H9 (cell line): ENCODE measurements around the gene WARS2. TPM values are rescaled to one million over a fixed set of nuclear protein-coding genes. Genes with fewer than 3 reads are reported as not detected.

Source experiments
- DNase-seq: peaks from one replicate; pipeline ENCODE4 v3.0.0-alpha.2; 2017
- H2AFZ ChIP-seq: one replicate; pipeline ENCODE4 v1.6.1; 2013; ENCODE audit warnings: mild to moderate bottlenecking, low read length, control low read depth, moderate library complexity
- H2AK5ac ChIP-seq: 2 replicates; pipeline ENCODE4 v1.6.1; 2013; ENCODE audit warnings: low read length, control low read depth, mixed read lengths; ENCODE audit not compliant: insufficient read length
- H2BK120ac ChIP-seq: one replicate; pipeline ENCODE4 v1.6.1; 2013; ENCODE audit warnings: low read depth, mild to moderate bottlenecking, low read length, control low read depth, inconsistent platforms; ENCODE audit not compliant: poor library complexity, severe bottlenecking
- H2BK12ac ChIP-seq: 2 replicates; pipeline ENCODE4 v1.6.1; 2013; ENCODE audit warnings: low read length, control low read depth, mixed read lengths, low read depth; ENCODE audit not compliant: insufficient read length
- H2BK15ac ChIP-seq: 2 replicates; pipeline ENCODE4 v1.6.1; 2013; ENCODE audit warnings: low read depth, low read length, control low read depth
- H2BK20ac ChIP-seq: one replicate; pipeline ENCODE4 v1.6.1; 2013; ENCODE audit warnings: low read depth, mild to moderate bottlenecking, low read length, control low read depth, inconsistent platforms; ENCODE audit not compliant: poor library complexity, severe bottlenecking
- H2BK5ac ChIP-seq: 2 replicates; pipeline ENCODE4 v1.6.1; 2013; ENCODE audit warnings: low read length, control low read depth, mixed read lengths; ENCODE audit not compliant: insufficient read length
- H3K14ac ChIP-seq: 2 replicates; pipeline ENCODE4 v1.6.1; 2013; ENCODE audit warnings: low read length, control low read depth; ENCODE audit not compliant: insufficient read depth
- H3K18ac ChIP-seq: 2 replicates; pipeline ENCODE4 v1.6.1; 2013; ENCODE audit warnings: low read depth, mild to moderate bottlenecking, mixed read lengths, low read length, control low read depth; ENCODE audit not compliant: insufficient read length
- H3K23ac ChIP-seq: 2 replicates; pipeline ENCODE4 v1.6.1; 2013; ENCODE audit warnings: low read length, control low read depth, mixed read lengths, low read depth; ENCODE audit not compliant: insufficient read length
- H3K23me2 ChIP-seq: 2 replicates; pipeline ENCODE4 v1.6.1; 2013; ENCODE audit warnings: low read depth, mild to moderate bottlenecking, mixed read lengths, low read length, control low read depth; ENCODE audit not compliant: insufficient read length, poor library complexity, severe bottlenecking
- H3K27ac ChIP-seq: 2 replicates; pipeline ENCODE4 v1.5.1; 2013; ENCODE audit warnings: low read length, control low read depth, mixed read lengths, low read depth; ENCODE audit not compliant: insufficient read length
- H3K27me3 ChIP-seq: 2 replicates; pipeline ENCODE4 v1.6.1; 2013; ENCODE audit warnings: low read length, control low read depth, inconsistent platforms; ENCODE audit not compliant: insufficient read depth
- H3K4ac ChIP-seq: 2 replicates; pipeline ENCODE4 v1.6.1; 2013; ENCODE audit warnings: low read depth, mild to moderate bottlenecking, control low read depth, inconsistent platforms, low read length, moderate library complexity
- H3K4me1 ChIP-seq: 2 replicates; pipeline ENCODE4 v1.6.1; 2013; ENCODE audit warnings: low read length, control low read depth, inconsistent platforms; ENCODE audit not compliant: insufficient read depth
- H3K4me2 ChIP-seq: 2 replicates; pipeline ENCODE4 v1.6.1; 2013; ENCODE audit warnings: low read length, control low read depth, mixed read lengths; ENCODE audit not compliant: insufficient read length, insufficient read depth
- H3K56ac ChIP-seq: 2 replicates; pipeline ENCODE4 v1.6.1; 2013; ENCODE audit warnings: low read depth, mild to moderate bottlenecking, mixed read lengths, low read length, control low read depth; ENCODE audit not compliant: insufficient read length
- H3K79me1 ChIP-seq: 2 replicates; pipeline ENCODE4 v1.6.1; 2013; ENCODE audit warnings: low read depth, mild to moderate bottlenecking, moderate library complexity, low read length, control low read depth, inconsistent platforms; ENCODE audit not compliant: insufficient read depth, poor library complexity, severe bottlenecking
- H3K79me2 ChIP-seq: 2 replicates; pipeline ENCODE4 v1.6.1; 2013; ENCODE audit warnings: low read length, control low read depth, inconsistent platforms; ENCODE audit not compliant: insufficient read depth
- H3K9ac ChIP-seq: 2 replicates; pipeline ENCODE4 v1.6.1; 2013; ENCODE audit warnings: low read length, control low read depth, mixed read lengths; ENCODE audit not compliant: insufficient read length; ENCODE audit errors: extremely low read depth
- H3K9me3 ChIP-seq: one replicate; pipeline ENCODE4 v1.6.1; 2013; ENCODE audit warnings: low read depth, low read length, inconsistent platforms; ENCODE audit not compliant: control insufficient read depth
- H3T11ph ChIP-seq: one replicate; pipeline ENCODE4 v1.6.1; 2013; ENCODE audit warnings: mild to moderate bottlenecking, low read length, control low read depth, inconsistent platforms
- H4K20me1 ChIP-seq: one replicate; pipeline ENCODE4 v1.6.1; 2013; ENCODE audit not compliant: control insufficient read depth, insufficient read length, insufficient read depth
- H4K5ac ChIP-seq: 2 replicates; pipeline ENCODE4 v1.6.1; 2013; ENCODE audit warnings: low read depth, mild to moderate bottlenecking, mixed read lengths, low read length, control low read depth; ENCODE audit not compliant: insufficient read length
- H4K8ac ChIP-seq: replicated peaks from 2 replicates; pipeline ENCODE4 v1.6.1; 2013; ENCODE audit warnings: low read length, control low read depth, mixed read lengths, low read depth; ENCODE audit not compliant: insufficient read length
- H4K91ac ChIP-seq: 2 replicates; pipeline ENCODE4 v1.6.1; 2013; ENCODE audit warnings: low read depth, mild to moderate bottlenecking, moderate library complexity, mixed read lengths, low read length, control low read depth; ENCODE audit not compliant: insufficient read length
- H3K27ac Mint-ChIP-seq, 3 experiments: 2 replicates in 2 of 3; 3 replicates in 1 of 3; pipeline ENCODE4 v1.8.0; 2020 to 2021; ENCODE audit warnings: mixed read lengths in 3 of 3, mild to moderate bottlenecking in 1 of 3, moderate library complexity in 1 of 3
- H3K27me3 Mint-ChIP-seq: 2 replicates; pipeline ENCODE4 v1.8.0; 2021; ENCODE audit warnings: low read depth, mild to moderate bottlenecking, moderate library complexity, mixed read lengths
- H3K36me3 Mint-ChIP-seq, 3 experiments: 2 replicates in 2 of 3; 3 replicates in 1 of 3; pipeline ENCODE4 v1.8.0; 2020 to 2021; ENCODE audit warnings: low read depth in 3 of 3, mixed read lengths in 3 of 3; ENCODE audit not compliant: insufficient read depth in 1 of 3
- H3K4me1 Mint-ChIP-seq, 2 experiments: 2 replicates each; pipeline ENCODE4 v1.8.0; 2020; ENCODE audit warnings: mixed read lengths in 2 of 2
- H3K4me3 Mint-ChIP-seq, 2 experiments: 2 replicates in 1 of 2; 3 replicates in 1 of 2; pipeline ENCODE4 v1.8.0; 2020 to 2021; ENCODE audit warnings: mild to moderate bottlenecking in 2 of 2, mixed read lengths in 2 of 2, moderate library complexity in 1 of 2
- H3K9me3 Mint-ChIP-seq, 2 experiments: 2 replicates in 1 of 2; 3 replicates in 1 of 2; pipeline ENCODE4 v1.8.0; 2020; ENCODE audit warnings: mild to moderate bottlenecking in 2 of 2, mixed read lengths in 2 of 2, moderate library complexity in 1 of 2
- CTCF ChIP-seq: fragments of 200-600 bp; sonication (generic); conservative IDR thresholded peaks from 3 replicates; pipeline ENCODE4 v1.8.0; 2021; ENCODE audit warnings: antibody characterized with exemption, mild to moderate bottlenecking
- WGBS: extraction: QIAGEN DNeasy Blood & Tissue Kit; methylation state at CpG from one replicate; pipeline ENCODE4 v1.1.7; 2013; ENCODE audit warnings: missing lambda C conversion rate, low lambda C conversion rate, mixed read lengths; ENCODE audit not compliant: insufficient read length; ENCODE audit errors: extremely low coverage; 5-methylcytosine and 5-hydroxymethylcytosine counted together
- total RNA-seq: library from RNA; stranded (reverse); gene quantifications from 2 replicates; pipeline ENCODE4 v1.2.1, GENCODE V29; 2021

The WARS2 gene
- total RNA-seq, 1 experiment from 2014 or later, result 9.7 TPM

- Histone ChIP-seq H3K4ac (no peak overlapping the region), H4K5ac (no peak overlapping the region), H3K79me1 (no peaks in the 10 kb centered on the region), H3K79me2 (no peaks in the 10 kb centered on the region), H4K91ac (no peak overlapping the region), H3K4me2 (no peak overlapping the region), H3K18ac (no peak overlapping the region), H3K27me3 (peaks cover 19% of the 10 kb centered on the region), H3K9me3 (no peaks in the 10 kb centered on the region), H3K23me2 (no peaks in the 10 kb centered on the region), H4K20me1 (no peaks in the 10 kb centered on the region), H2BK12ac (no peak overlapping the region), H2AK5ac (no peak overlapping the region), H2BK20ac (no peak overlapping the region), H4K8ac (no peak overlapping the region), H3K23ac (no peak overlapping the region), H3K14ac (no peak overlapping the region), H2AFZ (no peak overlapping the region), H3K9ac (no peak overlapping the region), H2BK120ac (no peak overlapping the region), H3K27ac (no peak overlapping the region), H3K4me1 (no peaks in the 10 kb centered on the region), H2BK15ac (no peak overlapping the region), H2BK5ac (no peak overlapping the region), H3T11ph (no peak overlapping the region), H3K56ac (no peak overlapping the region)
- DNase-seq, result no peak
- Mint-ChIP-seq H3K36me3 (peaks cover 0 to 2% (median 0%) of the 10 kb centered on the region in 3 experiments; a peak in 1 of 7 replicates), H3K4me1 (peaks cover 14 to 16% of the 10 kb centered on the region in 2 experiments), H3K27ac (no peak overlapping the region), H3K9me3 (no peaks in the 10 kb centered on the region; a peak in 2 of 5 replicates), H3K4me3 (no peak overlapping the region), H3K27me3 (peaks cover 65% of the 10 kb centered on the region)
- TF ChIP-seq CTCF, result no peak
- WGBS, result no CpG with 5 or more reads among the region's 3 CpGs
Observed at GRCh38 chr1:119011706-119012105, 128.7 kb downstream of the WARS2 start.
